Stomach (tissue), 4 donors: ENCODE measurements around the gene SYS1.

Source experiments
- POLR2A ChIP-seq, 4 donors: fragments of 450-650 bp; IDR thresholded peaks; one replicate each; pipeline ENCODE4 v1.6.1; 2016; ENCODE audit warnings: antibody characterized with exemption in 4 of 4, control low read depth in 2 of 4, mild to moderate bottlenecking in 1 of 4, moderate library complexity in 1 of 4
- POLR2AphosphoS5 ChIP-seq, 3 donors: sonication (generic); formaldehyde crosslinking; IDR thresholded peaks; one replicate each; pipeline ENCODE4 v1.6.1; 2016; ENCODE audit warnings: antibody characterized with exemption in 3 of 3
- TF ChIP-seq, protein P1 (sequence below), 7 experiments: fragments of 450-650 bp in 4 of 7; fragments of 200-600 bp in 3 of 7; sonication (generic) in 3 of 7; IDR thresholded peaks; one replicate each; pipeline ENCODE4 v1.5.1; 2016 to 2019; ENCODE audit warnings: antibody characterized with exemption in 7 of 7, control low read depth in 2 of 7, mild to moderate bottlenecking in 1 of 7

DNA sequence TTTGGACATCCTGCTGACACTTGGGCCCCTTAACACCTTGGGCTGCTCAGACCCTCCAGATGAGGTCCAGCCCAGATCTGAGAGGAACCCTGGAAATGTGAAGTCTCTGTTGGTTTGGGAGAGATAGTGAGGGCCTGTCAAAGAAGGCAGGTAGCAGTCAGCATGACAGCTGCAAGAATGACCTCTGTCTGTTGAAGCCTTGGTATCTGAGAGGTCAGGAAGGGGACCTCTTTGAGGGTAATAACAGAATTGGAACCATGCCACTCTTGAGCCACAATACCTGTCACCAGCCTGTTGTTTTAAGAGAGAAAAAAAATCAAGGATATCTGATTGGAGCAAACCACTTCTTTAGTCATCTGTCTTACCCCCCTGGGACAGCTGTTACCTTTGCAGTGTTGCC is 4.2 kb downstream of the SYS1 start:
- no peak for TF ChIP-seq POLR2AphosphoS5 (IDR thresholded peaks at IDR 0.05)
- no peak for TF ChIP-seq POLR2A (IDR thresholded peaks at IDR 0.05)
- TF ChIP-seq, protein P1, sequence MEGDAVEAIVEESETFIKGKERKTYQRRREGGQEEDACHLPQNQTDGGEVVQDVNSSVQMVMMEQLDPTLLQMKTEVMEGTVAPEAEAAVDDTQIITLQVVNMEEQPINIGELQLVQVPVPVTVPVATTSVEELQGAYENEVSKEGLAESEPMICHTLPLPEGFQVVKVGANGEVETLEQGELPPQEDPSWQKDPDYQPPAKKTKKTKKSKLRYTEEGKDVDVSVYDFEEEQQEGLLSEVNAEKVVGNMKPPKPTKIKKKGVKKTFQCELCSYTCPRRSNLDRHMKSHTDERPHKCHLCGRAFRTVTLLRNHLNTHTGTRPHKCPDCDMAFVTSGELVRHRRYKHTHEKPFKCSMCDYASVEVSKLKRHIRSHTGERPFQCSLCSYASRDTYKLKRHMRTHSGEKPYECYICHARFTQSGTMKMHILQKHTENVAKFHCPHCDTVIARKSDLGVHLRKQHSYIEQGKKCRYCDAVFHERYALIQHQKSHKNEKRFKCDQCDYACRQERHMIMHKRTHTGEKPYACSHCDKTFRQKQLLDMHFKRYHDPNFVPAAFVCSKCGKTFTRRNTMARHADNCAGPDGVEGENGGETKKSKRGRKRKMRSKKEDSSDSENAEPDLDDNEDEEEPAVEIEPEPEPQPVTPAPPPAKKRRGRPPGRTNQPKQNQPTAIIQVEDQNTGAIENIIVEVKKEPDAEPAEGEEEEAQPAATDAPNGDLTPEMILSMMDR (IDR thresholded peaks at IDR 0.05) = no peak
